Liver (tissue), 9 donors: ENCODE data around the gene GPR37. TPM values are rescaled to one million over a fixed set of nuclear protein-coding genes. Genes with fewer than 3 reads are reported as not detected.

Source experiments
- DNase-seq: peaks from one replicate; pipeline ENCODE4 v3.0.0-alpha.2; 2017; ENCODE audit warnings: low spot score
- H3K27ac ChIP-seq, 2 donors: one replicate each; pipeline ENCODE4 v1.7.0; 2013; ENCODE audit warnings: inconsistent platforms in 2 of 2, low read length in 2 of 2, control low read depth in 1 of 2, low read depth in 1 of 2, mild to moderate bottlenecking in 1 of 2
- H3K27me3 ChIP-seq, 4 donors: one replicate each; pipeline versions ENCODE4 v1.6.1 to v1.7.0; 2013; ENCODE audit warnings: low read length in 3 of 4, inconsistent platforms in 1 of 4, mild to moderate bottlenecking in 1 of 4, moderate library complexity in 1 of 4; ENCODE audit not compliant: control insufficient read depth in 4 of 4, insufficient read depth in 4 of 4
- H3K36me3 ChIP-seq, 4 donors: one replicate each; pipeline versions ENCODE4 v1.6.1 to v1.7.0; 2013; ENCODE audit warnings: low read length in 3 of 4, mild to moderate bottlenecking in 3 of 4, low read depth in 1 of 4, moderate library complexity in 1 of 4; ENCODE audit not compliant: control insufficient read depth in 4 of 4, insufficient read depth in 3 of 4
- H3K4me1 ChIP-seq, 4 donors: one replicate each; pipeline versions ENCODE4 v1.6.1 to v1.7.0; 2013; ENCODE audit warnings: low read length in 3 of 4, mild to moderate bottlenecking in 3 of 4, moderate library complexity in 1 of 4; ENCODE audit not compliant: control insufficient read depth in 4 of 4, insufficient read depth in 4 of 4
- H3K4me3 ChIP-seq, 3 donors: one replicate each; pipeline versions ENCODE4 v1.6.1 to v1.7.0; 2013; ENCODE audit warnings: low read length in 3 of 3, control low read depth in 1 of 3, low read depth in 1 of 3, mild to moderate bottlenecking in 1 of 3
- H3K9ac ChIP-seq, 2 donors: one replicate each; pipeline ENCODE4 v1.7.0; 2013; ENCODE audit warnings: low read length in 2 of 2, mild to moderate bottlenecking in 2 of 2, moderate library complexity in 2 of 2, control low read depth in 1 of 2, low read depth in 1 of 2
- H3K9me3 ChIP-seq, 4 donors: one replicate each; pipeline versions ENCODE4 v1.6.1 to v1.7.0; 2013; ENCODE audit warnings: low read length in 3 of 4; ENCODE audit not compliant: control insufficient read depth in 4 of 4
- ATF3 ChIP-seq: IDR thresholded peaks from 2 replicates; pipeline ENCODE4 v1.6.1; 2016; ENCODE audit warnings: antibody characterized with exemption
- CTCF ChIP-seq: fragments of 150-350 bp; IDR thresholded peaks from 2 replicates; pipeline ENCODE4 v1.5.1; 2017; ENCODE audit warnings: improper control_type of control experiment, low read depth, low read length; ENCODE audit not compliant: missing input control
- EGR1 ChIP-seq, 2 donors: IDR thresholded peaks; 2 replicates each; pipeline ENCODE4 v1.6.1; 2016 to 2018; ENCODE audit warnings: antibody characterized with exemption in 2 of 2, low read depth in 2 of 2
- FOXA1 ChIP-seq: IDR thresholded peaks from 2 replicates; pipeline ENCODE4 v1.6.1; 2016; ENCODE audit warnings: antibody characterized with exemption
- FOXA2 ChIP-seq: IDR thresholded peaks from 2 replicates; pipeline ENCODE4 v1.6.1; 2016; ENCODE audit warnings: antibody characterized with exemption
- GABPA ChIP-seq, 2 donors: IDR thresholded peaks in 1 of 2; conservative IDR thresholded peaks in 1 of 2; 2 replicates each; pipeline ENCODE4 v1.6.1; 2016; ENCODE audit warnings: antibody characterized with exemption in 2 of 2, mild to moderate bottlenecking in 1 of 2, moderate library complexity in 1 of 2
- HNF4A ChIP-seq, 2 donors: conservative IDR thresholded peaks; 2 replicates each; pipeline ENCODE4 v1.6.1; 2016; ENCODE audit warnings: antibody characterized with exemption in 2 of 2, mild to moderate bottlenecking in 2 of 2
- JUND ChIP-seq, 2 donors: IDR thresholded peaks; 2 replicates each; pipeline ENCODE4 v1.6.1; 2016; ENCODE audit warnings: antibody characterized with exemption in 2 of 2
- MAX ChIP-seq: IDR thresholded peaks from 2 replicates; pipeline ENCODE4 v1.6.1; 2016; ENCODE audit warnings: antibody characterized with exemption
- NR2F2 ChIP-seq: IDR thresholded peaks from 2 replicates; pipeline ENCODE4 v1.6.1; 2016; ENCODE audit warnings: antibody characterized with exemption
- RAD21 ChIP-seq, 2 donors: IDR thresholded peaks; 2 replicates each; pipeline ENCODE4 v1.6.1; 2016; ENCODE audit warnings: antibody characterized with exemption in 2 of 2, mild to moderate bottlenecking in 2 of 2
- REST ChIP-seq: IDR thresholded peaks from 2 replicates; pipeline ENCODE4 v1.6.1; 2016; ENCODE audit warnings: antibody characterized with exemption, mild to moderate bottlenecking
- RXRA ChIP-seq, 2 donors: IDR thresholded peaks; 2 replicates each; pipeline ENCODE4 v1.6.1; 2017 to 2018; ENCODE audit warnings: antibody characterized with exemption in 2 of 2, mild to moderate bottlenecking in 1 of 2
- TAF1 ChIP-seq: conservative IDR thresholded peaks from 2 replicates; pipeline ENCODE4 v1.6.1; 2016; ENCODE audit warnings: antibody characterized with exemption, mild to moderate bottlenecking
- YY1 ChIP-seq: IDR thresholded peaks from 2 replicates; pipeline ENCODE4 v1.6.1; 2016; ENCODE audit warnings: antibody characterized with exemption, mild to moderate bottlenecking
- WGBS: extraction: QIAGEN DNeasy Blood & Tissue Kit; methylation state at CpG from one replicate; pipeline ENCODE4 v1.1.7; 2013; 5-methylcytosine and 5-hydroxymethylcytosine counted together
- polyA plus RNA-seq, 2 donors: library from polyadenylated mRNA; stranded (reverse) in 1 of 2; unstranded in 1 of 2; fragments of 200-250 nt in 1 of 2; fragments of >200 nt in 1 of 2; fragmentation: Nextera tagmentation in 1 of 2; extraction: Ambion mirVana in 1 of 2; gene quantifications; one replicate each; pipeline versions ENCODE4 v1.2.1 to v1.2.3, GENCODE V29; 2013 to 2015
- total RNA-seq, 2 donors: library from RNA; depleted of rRNA; stranded (reverse); fragments of >200 nt; gene quantifications; one replicate each; pipeline ENCODE4 v1.2.3, GENCODE V29; 2014
- donor health status: healthy.
- donor health status: healthy.
- donor health status: healthy.
- donor health status: healthy.
- donor health status: healthy.

The GPR37 gene
- total and polyA plus RNA-seq, 4 donors = 0.33 to 12.0 (median 8.7) TPM

- DNase-seq = no peak
- no peaks in the 10 kb centered on the region for H3K27me3 ChIP-seq
- no peaks in the 10 kb centered on the region for H3K36me3 ChIP-seq
- H3K27ac ChIP-seq = no peak overlapping the region
- no peak for TF ChIP-seq RAD21 (IDR thresholded peaks at IDR 0.05)
- TF ChIP-seq RXRA (IDR thresholded peaks at IDR 0.05) = no peak
- no peak for TF ChIP-seq MAX
- TF ChIP-seq REST = no peak
- TF ChIP-seq FOXA1 = no peak
- TF ChIP-seq NR2F2 = no peak
- no peak for TF ChIP-seq EGR1 (IDR thresholded peaks at IDR 0.05; ENCODE audit: low read depth in 2 of 2)
- TF ChIP-seq YY1 = no peak
- no peak for TF ChIP-seq GABPA (IDR thresholded peaks at IDR 0.05 in 1 of 2, conservative IDR thresholded peaks at IDR 0.05 in 1 of 2)
- no peak for TF ChIP-seq TAF1
- no peak for TF ChIP-seq ATF3
- no peak for TF ChIP-seq HNF4A (conservative IDR thresholded peaks at IDR 0.05)
- no peak for TF ChIP-seq FOXA2
- no peak for TF ChIP-seq JUND (IDR thresholded peaks at IDR 0.05)
- no peak for TF ChIP-seq CTCF
- no peaks in the 10 kb centered on the region for H3K9me3 ChIP-seq
- no peaks in the 10 kb centered on the region for H3K4me1 ChIP-seq
- no peak overlapping the region for H3K9ac ChIP-seq
- no peak overlapping the region for H3K4me3 ChIP-seq
- WGBS = 86% methylated on average over 12 of the region's 12 CpGs
Measured at GRCh38 chr7:124781907-124782734, 16.5 kb upstream of the GPR37 start.

- no peak for DNase-seq
Measured at GRCh38 chr7:124781418-124781817, 15.8 kb upstream of the GPR37 start.

More at GRCh38 chr7:124781418-124781817, 15.8 kb upstream of the GPR37 start:
- H3K27me3 ChIP-seq = peaks cover 0 to 2% (median 0%) of the 10 kb centered on the region in 4 donors
- no peak overlapping the region for H3K27ac ChIP-seq
- no peak overlapping the region for H3K4me3 ChIP-seq
- no peak overlapping the region for H3K9ac ChIP-seq
- no peaks in the 10 kb centered on the region for H3K9me3 ChIP-seq
- no peaks in the 10 kb centered on the region for H3K4me1 ChIP-seq
- 88% methylated on average over 2 of the region's 2 CpGs for WGBS
- TF ChIP-seq MAX = no peak
- no peak for TF ChIP-seq NR2F2
- TF ChIP-seq YY1 = no peak
- TF ChIP-seq CTCF = no peak
- TF ChIP-seq RAD21 (IDR thresholded peaks at IDR 0.05) = no peak
- no peak for TF ChIP-seq EGR1 (IDR thresholded peaks at IDR 0.05; ENCODE audit: low read depth in 2 of 2)
- TF ChIP-seq ATF3 = no peak
- TF ChIP-seq RXRA (IDR thresholded peaks at IDR 0.05) = no peak
- no peaks in the 10 kb centered on the region for H3K36me3 ChIP-seq
